Neural progenitor cell (in vitro differentiated cells): ENCODE measurements around the gene BTF3. TPM values are rescaled to one million over a fixed set of nuclear protein-coding genes. Genes with fewer than 3 reads are reported as not detected.

Experiments used
- DNase-seq: peaks from one replicate; pipeline ENCODE4 v3.0.0-alpha.2; 2016; ENCODE audit warnings: low spot score
- H2AFZ ChIP-seq: fragments of 200-600 bp; sonication (generic); replicated peaks from 2 replicates; pipeline ENCODE4 v1.6.1; 2016; ENCODE audit warnings: antibody characterized with exemption
- H3F3A ChIP-seq: fragments of 200-600 bp; sonication (generic); 2 replicates; pipeline ENCODE4 v1.6.1; 2016; ENCODE audit warnings: antibody characterized with exemption, low read depth
- H3K27ac ChIP-seq: fragments of 200-600 bp; sonication (generic); 2 replicates; pipeline ENCODE4 v1.5.1; 2016; ENCODE audit warnings: mild to moderate bottlenecking
- H3K27me3 ChIP-seq: fragments of 200-600 bp; sonication (generic); 2 replicates; pipeline ENCODE4 v1.6.1; 2016; ENCODE audit warnings: mild to moderate bottlenecking, moderate library complexity
- H3K36me3 ChIP-seq: fragments of 200-600 bp; sonication (generic); 2 replicates; pipeline ENCODE4 v1.5.1; 2016
- H3K4me1 ChIP-seq: fragments of 200-600 bp; sonication (generic); 2 replicates; pipeline ENCODE4 v1.6.1; 2016; ENCODE audit warnings: mixed run types
- H3K4me2 ChIP-seq: fragments of 200-600 bp; sonication (generic); 2 replicates; pipeline ENCODE4 v1.6.1; 2016
- H3K4me3 ChIP-seq: fragments of 200-600 bp; sonication (generic); 2 replicates; pipeline ENCODE4 v1.5.1; 2016
- H3K79me2 ChIP-seq: fragments of 200-600 bp; sonication (generic); 2 replicates; pipeline ENCODE4 v1.6.1; 2016; ENCODE audit warnings: low read depth
- H3K9ac ChIP-seq: fragments of 200-600 bp; sonication (generic); 2 replicates; pipeline ENCODE4 v1.6.1; 2016
- H3K9me3 ChIP-seq: fragments of 200-600 bp; sonication (generic); 2 replicates; pipeline ENCODE4 v1.5.1; 2016; ENCODE audit warnings: low read depth
- H4K20me1 ChIP-seq: fragments of 200-600 bp; sonication (generic); 2 replicates; pipeline ENCODE4 v1.6.1; 2016; ENCODE audit warnings: low read depth
- H3K27ac Mint-ChIP-seq: 3 replicates; pipeline ENCODE4 v1.8.0; 2021; ENCODE audit warnings: mixed read lengths
- H3K27me3 Mint-ChIP-seq: 2 replicates; pipeline ENCODE4 v1.8.0; 2022; ENCODE audit warnings: low read depth, mild to moderate bottlenecking, inconsistent platforms, moderate library complexity, mixed read lengths; ENCODE audit not compliant: insufficient read depth
- H3K36me3 Mint-ChIP-seq: 3 replicates; pipeline ENCODE4 v1.8.0; 2021; ENCODE audit warnings: mixed read lengths
- H3K4me1 Mint-ChIP-seq: 3 replicates; pipeline ENCODE4 v1.8.0; 2021; ENCODE audit warnings: mixed read lengths
- H3K4me3 Mint-ChIP-seq: 3 replicates; pipeline ENCODE4 v1.8.0; 2021; ENCODE audit warnings: mild to moderate bottlenecking, moderate library complexity, mixed read lengths
- H3K9me3 Mint-ChIP-seq: 3 replicates; pipeline ENCODE4 v1.8.0; 2020; ENCODE audit warnings: mixed read lengths
- CTCF ChIP-seq: fragments of 200-600 bp; sonication (generic); IDR thresholded peaks from 2 replicates; pipeline ENCODE4 v1.5.1; 2017; ENCODE audit warnings: antibody characterized with exemption, mild to moderate bottlenecking
- EZH2 ChIP-seq: fragments of 200-600 bp; sonication (generic); IDR thresholded peaks from 2 replicates; pipeline ENCODE4 v1.6.1; 2017; ENCODE audit warnings: antibody characterized with exemption, mild to moderate bottlenecking, moderate library complexity
- EZH2phosphoT487 ChIP-seq: fragments of 200-600 bp; sonication (generic); IDR thresholded peaks from 2 replicates; pipeline ENCODE4 v1.6.1; 2017; ENCODE audit warnings: antibody characterized with exemption
- total RNA-seq: library from RNA; depleted of rRNA; stranded (reverse); fragments of >200 nt; gene quantifications from 2 replicates; pipeline ENCODE4 v1.2.3, GENCODE V29; 2015; ENCODE audit warnings: low replicate concordance

Gene BTF3
- total RNA-seq, 1 donor from 2014 or later: 885 TPM

GRCh38 chr5:73497497-73498056 is 665 bp upstream of the BTF3 start:
- H3K27ac Mint-ChIP-seq: peak overlapping the region; percentile 97
- H3K4me3 Mint-ChIP-seq: peak overlapping the region; percentile 95
- no peaks in the 10 kb centered on the region for H3K9me3 ChIP-seq
- peaks cover 20% of the 10 kb centered on the region for H3K4me1 Mint-ChIP-seq
- H3K4me3 ChIP-seq: peak overlapping the region; percentile 84
- H3K27me3 Mint-ChIP-seq: no peaks in the 10 kb centered on the region
- TF ChIP-seq CTCF (no peak), EZH2 (no peak), EZH2phosphoT487 (no peak)
- peak; percentile 37 for DNase-seq
- H3K36me3 Mint-ChIP-seq: peaks cover 11% of the 10 kb centered on the region
- peaks cover 13% of the 10 kb centered on the region for H3F3A ChIP-seq
- H3K79me2 ChIP-seq: peaks cover 59% of the 10 kb centered on the region
- peak overlapping the region; percentile 85 for H3K27ac ChIP-seq
- H4K20me1 ChIP-seq: peaks cover 33% of the 10 kb centered on the region
- H3K9ac ChIP-seq: peak overlapping the region; percentile 90
- peak overlapping the region; percentile 81 for H3K4me2 ChIP-seq
- peaks cover 24% of the 10 kb centered on the region for H3K4me1 ChIP-seq
- peak overlapping the region; percentile 84 for H2AFZ ChIP-seq
- no peaks in the 10 kb centered on the region for H3K9me3 Mint-ChIP-seq
- no peaks in the 10 kb centered on the region for H3K27me3 ChIP-seq
- peaks cover 19% of the 10 kb centered on the region for H3K36me3 ChIP-seq

- H3K36me3 ChIP-seq: peaks cover 35% of the 10 kb centered on the region
- no peaks in the 10 kb centered on the region for H3K9me3 ChIP-seq
- Mint-ChIP-seq H3K4me3 (peak overlapping the region; percentile 95), H3K36me3 (peaks cover 16% of the 10 kb centered on the region), H3K27ac (no peak overlapping the region), H3K4me1 (peaks cover 20% of the 10 kb centered on the region), H3K9me3 (no peaks in the 10 kb centered on the region), H3K27me3 (no peaks in the 10 kb centered on the region)
- peak overlapping the region; percentile 81 for H3K4me2 ChIP-seq
- peaks cover 24% of the 10 kb centered on the region for H3K4me1 ChIP-seq
- peak overlapping the region; percentile 90 for H3K9ac ChIP-seq
- peak overlapping the region; percentile 84 for H3K4me3 ChIP-seq
- no peaks in the 10 kb centered on the region for H3K27me3 ChIP-seq
- no peak overlapping the region for H3K27ac ChIP-seq
- H4K20me1 ChIP-seq: peaks cover 49% of the 10 kb centered on the region
- H2AFZ ChIP-seq: no peak overlapping the region
- H3F3A ChIP-seq: peaks cover 28% of the 10 kb centered on the region
- DNase-seq: no peak
- peaks cover 70% of the 10 kb centered on the region for H3K79me2 ChIP-seq
- TF ChIP-seq CTCF (no peak), EZH2 (no peak), EZH2phosphoT487 (no peak)
Measured at GRCh38 chr5:73499187-73499586, 945 bp downstream of the BTF3 start.

GRCh38 chr5:73499756-73500155 is 1.5 kb downstream of the BTF3 start:
- Histone ChIP-seq H2AFZ (no peak overlapping the region), H3K27ac (no peak overlapping the region), H3K9ac (peak overlapping the region; percentile 90), H3K4me2 (peak overlapping the region; percentile 81), H3K79me2 (peaks cover 70% of the 10 kb centered on the region), H3F3A (peaks cover 33% of the 10 kb centered on the region), H3K4me3 (peak overlapping the region; percentile 84), H3K36me3 (peaks cover 41% of the 10 kb centered on the region), H3K9me3 (no peaks in the 10 kb centered on the region), H4K20me1 (peaks cover 51% of the 10 kb centered on the region), H3K4me1 (peaks cover 24% of the 10 kb centered on the region), H3K27me3 (no peaks in the 10 kb centered on the region)
- no peaks in the 10 kb centered on the region for H3K27me3 Mint-ChIP-seq
- H3K27ac Mint-ChIP-seq: no peak overlapping the region
- peaks cover 20% of the 10 kb centered on the region for H3K4me1 Mint-ChIP-seq
- no peak for TF ChIP-seq CTCF
- TF ChIP-seq EZH2phosphoT487: no peak
- no peak for TF ChIP-seq EZH2
- H3K4me3 Mint-ChIP-seq: peak overlapping the region; percentile 95
- no peaks in the 10 kb centered on the region for H3K9me3 Mint-ChIP-seq
- peaks cover 18% of the 10 kb centered on the region for H3K36me3 Mint-ChIP-seq
- no peak for DNase-seq
